Measurements from ENCODE around the gene RAPGEF1.
A peak's percentile ranks its signal among the peaks of the same experiment; 100 is the strongest.
"Not testable (repeated sequence)": the region's sequence is repeated elsewhere in the genome, so short reads cannot be mapped to it uniquely, and the experiment has no call there.

RAPGEF1 gene, protein sequence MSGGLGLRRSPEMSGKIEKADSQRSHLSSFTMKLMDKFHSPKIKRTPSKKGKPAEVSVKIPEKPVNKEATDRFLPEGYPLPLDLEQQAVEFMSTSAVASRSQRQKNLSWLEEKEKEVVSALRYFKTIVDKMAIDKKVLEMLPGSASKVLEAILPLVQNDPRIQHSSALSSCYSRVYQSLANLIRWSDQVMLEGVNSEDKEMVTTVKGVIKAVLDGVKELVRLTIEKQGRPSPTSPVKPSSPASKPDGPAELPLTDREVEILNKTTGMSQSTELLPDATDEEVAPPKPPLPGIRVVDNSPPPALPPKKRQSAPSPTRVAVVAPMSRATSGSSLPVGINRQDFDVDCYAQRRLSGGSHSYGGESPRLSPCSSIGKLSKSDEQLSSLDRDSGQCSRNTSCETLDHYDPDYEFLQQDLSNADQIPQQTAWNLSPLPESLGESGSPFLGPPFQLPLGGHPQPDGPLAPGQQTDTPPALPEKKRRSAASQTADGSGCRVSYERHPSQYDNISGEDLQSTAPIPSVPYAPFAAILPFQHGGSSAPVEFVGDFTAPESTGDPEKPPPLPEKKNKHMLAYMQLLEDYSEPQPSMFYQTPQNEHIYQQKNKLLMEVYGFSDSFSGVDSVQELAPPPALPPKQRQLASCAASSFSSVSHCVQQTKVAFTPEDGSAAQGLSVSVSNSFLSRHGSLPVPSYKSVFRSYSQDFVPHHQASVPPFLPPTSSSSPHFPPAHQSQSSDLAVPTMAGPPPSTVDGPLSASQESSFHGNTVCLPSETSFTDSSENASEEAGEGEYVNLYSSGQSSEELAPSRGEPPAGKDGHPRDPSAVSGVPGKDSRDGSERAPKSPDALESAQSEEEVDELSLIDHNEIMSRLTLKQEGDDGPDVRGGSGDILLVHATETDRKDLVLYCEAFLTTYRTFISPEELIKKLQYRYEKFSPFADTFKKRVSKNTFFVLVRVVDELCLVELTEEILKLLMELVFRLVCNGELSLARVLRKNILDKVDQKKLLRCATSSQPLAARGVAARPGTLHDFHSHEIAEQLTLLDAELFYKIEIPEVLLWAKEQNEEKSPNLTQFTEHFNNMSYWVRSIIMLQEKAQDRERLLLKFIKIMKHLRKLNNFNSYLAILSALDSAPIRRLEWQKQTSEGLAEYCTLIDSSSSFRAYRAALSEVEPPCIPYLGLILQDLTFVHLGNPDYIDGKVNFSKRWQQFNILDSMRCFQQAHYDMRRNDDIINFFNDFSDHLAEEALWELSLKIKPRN (N-terminal part only)

DNA sequence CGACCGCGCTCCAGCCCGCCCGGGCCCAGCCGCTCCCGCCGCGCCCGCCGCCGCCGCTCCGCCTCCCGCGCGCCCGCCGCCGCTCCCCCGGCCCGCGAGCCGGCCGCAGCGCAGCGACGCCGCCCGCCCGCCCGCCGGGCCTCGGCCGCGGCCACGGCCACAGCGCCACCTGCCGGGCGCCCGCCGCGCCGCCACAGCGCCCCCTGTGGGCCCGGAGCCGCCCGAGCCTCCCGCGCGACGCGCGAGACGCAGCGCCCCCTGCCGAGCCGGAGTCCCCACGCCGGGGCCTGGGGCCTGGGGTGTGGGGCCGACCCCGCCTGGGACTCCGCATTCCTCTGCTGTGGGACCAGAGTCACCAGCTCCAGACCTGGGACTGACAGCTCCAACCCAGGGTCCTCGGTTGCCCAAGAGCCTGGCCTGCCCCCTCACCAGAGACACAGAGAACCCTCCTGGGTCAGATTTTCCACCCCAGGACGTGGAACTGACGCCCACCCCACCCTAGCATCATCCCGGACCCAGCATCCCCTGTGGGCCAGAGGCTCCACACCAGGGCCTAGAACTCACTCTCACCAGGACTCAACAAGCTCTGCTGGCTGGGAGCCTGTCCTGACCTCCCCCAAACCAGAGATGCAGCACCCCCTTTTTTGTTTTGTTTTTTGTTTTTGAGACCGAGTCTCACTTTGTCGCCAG is at the start of gene RAPGEF1:
TSS of gene RAPGEF1 (minus strand) at position 118 of the 690 bp plus-strand sequence. CDS start 246 bp downstream, outside the sequence.
- peak in 45 of 58 donors; percentile 11 to 76 (median 44) for DNase-seq

DNA sequence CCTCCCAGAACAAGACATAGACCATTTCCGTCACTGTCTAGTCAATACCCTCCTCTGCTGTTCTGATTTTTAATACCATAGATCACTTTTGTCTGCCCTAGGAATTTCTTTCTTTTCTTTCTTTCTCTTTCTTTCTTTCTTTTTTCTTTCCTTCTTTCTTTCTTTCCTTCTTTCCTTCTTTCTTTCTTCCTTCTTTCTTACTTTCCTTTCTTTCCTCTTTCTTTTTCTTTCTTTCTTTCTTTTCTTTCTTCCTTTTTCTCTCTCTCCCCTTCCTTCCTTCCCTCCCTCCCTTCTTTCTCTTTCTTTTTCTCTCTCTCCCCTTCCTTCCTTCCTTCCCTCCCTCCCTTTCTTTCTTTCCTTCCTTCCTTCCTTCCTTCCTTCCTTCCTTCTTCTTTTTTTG is 49.0 kb upstream of the RAPGEF1 start:
- DNase-seq = no peak

DNA sequence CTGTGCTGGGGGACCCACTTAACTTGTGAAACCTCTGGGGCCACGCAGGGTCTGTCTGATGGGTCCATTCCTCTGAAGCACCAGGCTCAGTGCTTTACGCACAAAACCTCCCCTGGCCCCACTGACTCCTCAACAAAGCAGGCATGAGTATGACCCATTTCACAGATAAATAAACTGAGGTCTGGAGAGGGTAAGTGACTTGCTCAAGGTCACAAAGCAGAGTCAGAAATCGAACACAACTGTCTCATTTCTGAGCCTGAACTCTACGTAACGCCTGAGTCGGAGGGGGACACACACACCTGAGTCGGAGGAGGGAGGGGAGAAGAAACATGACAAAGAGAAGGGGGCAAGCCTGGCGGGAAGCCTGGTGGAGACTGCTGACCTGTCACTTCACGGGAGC is 48.0 kb upstream of the RAPGEF1 start:
- DNase-seq = no peak

DNA sequence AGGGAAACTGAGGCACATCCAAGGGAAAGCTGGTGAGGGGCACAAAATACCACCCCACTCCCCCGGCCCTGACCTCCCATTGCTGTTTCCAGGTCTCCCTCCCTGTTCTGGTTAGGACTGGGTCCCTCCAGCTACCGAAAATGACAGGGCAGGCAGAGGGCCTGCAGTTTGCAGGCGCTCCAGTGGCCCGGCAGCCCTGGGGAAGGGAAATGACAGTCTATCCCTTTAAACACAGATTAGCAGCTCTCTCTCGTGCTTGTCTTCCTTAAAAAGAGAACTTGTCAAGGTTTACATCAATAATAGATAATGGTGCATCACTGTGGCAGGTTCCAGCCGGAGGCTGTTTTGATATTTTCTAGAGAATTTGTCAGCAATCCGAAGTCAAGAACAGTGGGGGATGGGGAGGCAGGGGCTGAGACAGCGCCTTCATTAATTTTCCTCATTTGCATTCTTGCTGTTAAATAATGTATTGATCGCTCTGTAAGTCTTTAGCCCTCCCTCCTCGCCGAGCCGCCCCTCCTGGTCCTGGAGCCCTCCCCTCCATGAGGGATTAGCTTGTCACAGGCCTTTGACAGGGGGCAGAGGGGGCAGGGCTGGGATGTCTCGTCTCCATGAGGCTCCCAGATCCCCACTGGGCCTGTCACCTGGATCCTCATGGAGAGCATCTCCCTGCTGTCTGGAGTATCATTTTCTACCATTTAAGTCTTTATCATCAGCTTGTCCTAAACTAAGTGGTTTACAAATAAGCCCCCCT is 45.0 kb upstream of the RAPGEF1 start:
- no peak for DNase-seq

DNA sequence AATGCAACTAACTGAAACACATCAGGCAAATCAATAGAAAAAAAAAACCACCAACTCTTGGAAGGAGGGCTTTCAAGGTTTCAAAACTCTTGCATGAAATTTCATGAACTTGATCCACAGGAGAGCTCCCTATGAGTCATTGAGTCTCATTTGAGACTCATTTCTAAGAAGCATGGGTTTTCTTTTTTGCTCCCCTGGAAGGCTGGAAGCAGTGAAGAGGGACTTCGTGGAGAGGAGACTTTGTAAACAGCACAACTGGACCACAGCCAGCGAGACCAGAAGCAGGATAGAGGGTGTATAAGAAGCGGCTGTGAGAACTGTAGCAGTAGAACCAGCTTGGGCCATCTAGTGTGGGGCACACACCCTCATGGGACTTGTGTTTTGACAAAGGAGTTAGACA is 41.2 kb upstream of the RAPGEF1 start:
- DNase-seq = no peak

DNA sequence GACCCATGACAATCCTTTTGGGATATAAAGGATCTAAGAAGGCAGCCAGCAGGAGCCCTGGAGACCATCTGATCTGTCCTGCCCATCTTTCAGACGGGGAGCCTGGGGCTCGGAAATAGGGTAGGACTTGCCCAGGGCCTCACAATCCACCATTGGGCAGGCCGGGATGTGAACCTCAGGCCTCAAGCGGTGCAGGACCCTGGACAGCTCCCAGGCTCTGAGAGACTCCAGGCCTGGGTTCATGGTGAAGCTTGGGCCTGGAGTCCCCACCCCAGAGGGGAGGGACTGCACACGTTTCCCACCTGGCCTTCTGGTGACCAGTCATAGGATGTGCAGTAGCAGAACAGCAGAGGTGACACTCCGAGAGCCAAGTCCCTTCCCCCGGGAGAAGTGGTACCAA is 36.6 kb upstream of the RAPGEF1 start:
- no peak for DNase-seq

DNA sequence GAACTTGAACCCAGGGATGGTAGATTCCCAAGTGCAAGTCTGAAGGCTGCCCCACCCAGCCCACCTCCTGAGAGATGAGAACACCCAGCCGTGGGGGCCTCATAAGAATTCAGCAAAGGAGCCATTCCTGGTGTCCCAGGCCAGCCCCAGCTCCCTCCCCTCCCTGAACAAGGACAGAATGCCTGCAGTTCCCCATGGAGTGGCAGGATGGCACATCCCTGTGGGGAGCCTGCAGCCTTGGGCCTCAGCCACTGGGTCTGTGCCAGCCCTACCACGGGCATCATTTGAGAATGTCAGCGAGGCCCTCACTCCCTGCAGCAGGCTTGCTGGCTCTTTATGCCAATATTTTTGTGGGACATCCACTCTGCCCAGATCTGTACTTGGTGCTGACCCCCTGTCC is 36.2 kb upstream of the RAPGEF1 start:
- DNase-seq = no peak

DNA sequence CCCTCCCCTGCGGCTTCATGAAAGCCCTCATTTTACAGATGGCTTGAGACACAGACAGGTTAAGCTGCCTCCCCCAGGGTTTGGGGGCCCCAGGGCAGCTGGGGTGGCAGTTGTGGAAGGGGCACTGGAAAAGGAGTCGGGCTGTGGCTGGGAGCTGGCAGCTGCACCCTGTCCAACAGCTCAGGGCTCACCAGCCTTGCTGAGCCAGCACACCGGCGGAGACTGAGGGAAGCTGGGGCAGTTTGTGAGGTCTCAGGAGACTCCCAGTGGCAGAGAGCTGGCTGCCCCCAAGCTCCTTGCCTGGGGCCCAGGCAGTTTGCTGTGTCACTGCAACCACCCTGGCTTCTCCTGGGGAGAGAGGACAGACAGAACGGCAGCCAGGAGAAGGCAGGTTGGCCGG is 34.8 kb upstream of the RAPGEF1 start:
- DNase-seq = no peak

DNA sequence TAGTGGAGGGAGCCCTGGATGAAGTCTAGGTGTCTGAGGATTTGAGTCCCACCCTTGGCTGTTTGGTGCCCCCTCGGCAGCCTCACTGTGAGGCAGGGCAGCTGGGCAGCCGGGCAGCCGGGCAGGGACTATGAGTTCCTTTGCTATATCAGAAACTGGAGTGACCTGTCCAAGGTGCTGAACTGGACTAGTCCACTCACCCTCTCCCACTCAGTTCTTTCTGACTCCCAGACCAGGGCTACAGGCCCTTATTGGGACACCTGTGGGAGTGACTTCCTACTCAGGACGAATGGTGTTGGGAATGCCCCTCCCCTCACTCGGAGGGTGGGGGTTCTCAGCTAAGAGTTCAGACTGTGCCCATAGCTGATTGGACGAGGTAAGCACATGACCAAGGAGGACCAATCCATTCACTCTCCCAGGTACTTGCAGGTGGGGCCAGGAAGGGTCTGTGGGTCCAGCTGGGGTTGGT is 34.1 kb upstream of the RAPGEF1 start:
- peak in 13 of 58 donors; percentile 2 to 10 (median 5) for DNase-seq

DNA sequence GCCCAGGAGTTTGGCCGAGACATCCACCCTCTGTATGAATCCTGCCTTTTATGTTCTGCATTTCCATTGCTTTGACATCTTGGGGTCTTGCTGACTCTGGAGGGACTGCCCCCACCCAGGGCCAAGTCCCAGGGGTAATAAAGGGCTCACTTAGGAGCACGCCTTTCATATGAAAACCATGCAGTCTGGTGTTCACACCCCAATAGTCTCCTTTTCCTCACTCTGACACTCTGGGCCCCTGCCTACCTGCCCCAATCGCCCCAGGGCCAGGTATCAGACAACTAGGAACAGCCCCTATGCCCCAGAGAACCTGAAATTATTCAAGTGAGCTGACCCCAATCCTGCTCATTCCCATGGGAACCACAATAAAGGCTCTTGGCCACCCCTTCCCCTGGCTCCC is 33.1 kb upstream of the RAPGEF1 start:
- DNase-seq = no peak

DNA sequence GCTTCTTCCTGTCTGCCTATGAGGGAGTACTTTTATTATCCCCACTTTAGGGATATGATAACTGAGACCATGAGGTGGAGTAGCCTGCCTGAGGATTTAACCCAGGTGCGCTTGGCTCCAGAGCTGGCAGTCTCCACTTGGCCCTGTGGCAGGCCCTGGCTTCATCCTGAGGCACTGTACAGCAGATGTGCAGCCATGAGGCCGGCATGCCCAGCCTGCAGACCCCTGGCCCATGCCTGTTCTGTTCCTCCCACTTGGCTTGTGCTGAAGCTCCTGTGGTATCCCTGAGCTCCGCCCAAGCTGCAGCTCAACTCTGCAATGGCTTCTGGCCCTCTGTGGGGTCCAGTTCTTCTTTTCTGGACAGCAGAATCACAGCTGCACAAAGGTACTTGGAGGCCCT is 31.8 kb upstream of the RAPGEF1 start:
- DNase-seq = no peak

DNA sequence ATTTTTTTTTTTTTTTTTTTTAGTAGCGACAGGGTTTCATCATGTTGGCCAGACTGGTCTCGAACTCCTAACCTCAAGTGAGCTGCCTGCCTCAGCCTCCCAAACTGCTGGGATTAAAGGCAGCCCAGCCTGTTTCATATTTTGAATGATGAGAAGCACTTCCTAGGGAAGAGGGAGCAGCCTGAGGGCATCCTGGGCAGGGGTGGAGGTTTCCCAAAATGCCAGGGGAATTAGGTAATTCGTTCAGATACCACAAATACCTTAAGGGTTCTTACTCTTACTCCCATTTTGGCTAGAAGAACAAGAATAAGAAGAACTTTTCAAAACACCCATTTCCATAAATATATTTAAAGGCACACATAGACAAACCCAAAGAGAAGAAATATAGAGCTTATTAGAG is 29.5 kb upstream of the RAPGEF1 start:
- no peak for DNase-seq

DNA sequence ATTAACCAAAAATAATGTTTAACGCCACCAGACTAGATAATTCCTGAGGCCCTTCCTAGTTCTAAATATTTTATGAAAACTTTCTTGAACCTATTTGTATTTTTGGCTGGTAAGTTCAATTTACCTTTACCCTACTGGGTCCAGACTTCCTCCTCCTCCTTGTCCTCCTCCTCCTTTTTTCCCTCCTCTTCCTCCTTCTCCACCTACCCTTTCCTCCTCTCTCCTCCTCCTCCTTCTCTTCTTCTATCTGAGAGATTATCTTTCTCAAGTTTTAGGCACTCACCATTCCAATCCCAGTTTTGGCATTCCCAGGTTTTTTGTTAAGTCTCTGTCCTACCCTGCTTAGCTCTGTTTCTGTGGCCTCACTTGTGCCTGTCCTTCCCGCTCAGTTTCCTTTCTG is 24.7 kb upstream of the RAPGEF1 start:
- no peak for DNase-seq

DNA sequence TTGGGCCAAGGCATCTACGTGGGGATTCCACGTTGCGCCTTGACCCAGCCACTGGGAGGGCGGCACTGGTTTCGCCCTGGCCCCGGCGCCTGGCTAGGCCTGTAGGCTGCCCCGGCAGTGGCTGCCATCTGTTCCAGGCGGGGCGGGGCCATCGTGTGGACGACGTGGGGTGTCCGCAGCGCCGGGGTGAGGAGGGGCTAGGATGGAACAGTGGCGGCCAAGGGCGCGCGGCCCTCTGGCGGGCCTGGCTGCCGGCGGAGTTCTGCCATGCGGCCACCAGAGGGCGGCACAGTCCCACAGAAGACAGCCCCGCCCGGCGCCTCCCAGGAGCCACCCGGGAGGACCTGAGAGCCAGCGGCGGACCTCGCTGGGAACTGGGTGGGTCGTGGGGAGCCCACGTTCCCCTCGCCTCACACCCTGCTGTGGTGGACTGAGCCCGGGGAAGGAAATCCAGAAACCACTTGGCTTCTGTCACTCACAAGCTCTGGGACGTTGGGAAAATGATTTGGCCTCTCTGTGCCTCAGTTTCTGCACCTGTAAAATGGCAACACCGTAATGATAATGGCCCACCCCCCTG is 22.6 kb upstream of the RAPGEF1 start:
- DNase-seq = peak in 49 of 58 donors; percentile 10 to 79 (median 52)

DNA sequence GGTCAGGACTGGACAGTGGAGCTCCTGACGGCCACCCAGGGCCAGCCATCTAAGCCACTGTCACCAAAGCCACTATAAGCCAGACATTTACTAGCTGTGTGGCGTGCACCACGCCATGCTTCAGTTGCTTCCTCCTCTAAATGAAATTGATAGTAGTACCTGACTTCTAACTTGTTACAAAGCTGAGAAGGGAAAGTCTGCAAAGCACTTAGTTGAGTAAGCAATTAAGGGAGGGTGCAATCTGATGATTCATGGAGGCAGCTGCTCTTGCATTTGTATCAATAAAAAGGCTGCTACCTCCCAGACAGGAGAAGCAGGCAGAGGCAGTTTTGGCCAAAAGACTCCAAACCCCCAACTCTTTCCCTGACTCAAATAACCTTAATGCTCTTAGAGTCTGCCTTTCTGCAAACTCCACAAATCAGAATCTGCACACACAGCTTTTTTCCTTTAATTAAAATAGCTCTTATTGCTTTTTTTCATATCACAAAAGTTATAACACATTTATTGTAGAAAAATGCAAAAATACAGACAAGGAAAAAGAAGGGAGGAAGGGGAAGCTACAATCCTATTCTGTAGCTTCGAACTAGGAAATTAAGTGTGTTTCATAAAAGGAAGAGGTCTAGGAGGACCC is 19.3 kb upstream of the RAPGEF1 start:
- DNase-seq = no peak

DNA sequence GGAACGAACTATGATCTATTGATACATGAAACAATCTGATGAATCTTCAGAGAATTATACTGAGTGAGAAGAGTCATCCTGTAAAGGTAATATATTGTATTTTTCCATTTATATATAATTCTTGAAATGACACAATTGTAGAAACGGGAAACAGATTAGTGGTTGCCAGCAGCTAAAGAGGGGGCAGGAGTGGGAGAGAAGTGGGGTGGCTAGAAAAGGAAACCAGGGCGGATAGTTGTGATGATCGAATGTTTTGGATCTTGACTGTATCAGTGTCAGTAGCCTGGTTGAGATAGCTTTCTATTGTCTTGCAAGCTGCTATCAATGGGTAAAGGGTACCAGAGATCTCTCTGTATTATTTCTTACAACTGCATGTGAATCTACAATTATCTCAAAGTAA is 17.7 kb upstream of the RAPGEF1 start:
- DNase-seq = no peak

DNA sequence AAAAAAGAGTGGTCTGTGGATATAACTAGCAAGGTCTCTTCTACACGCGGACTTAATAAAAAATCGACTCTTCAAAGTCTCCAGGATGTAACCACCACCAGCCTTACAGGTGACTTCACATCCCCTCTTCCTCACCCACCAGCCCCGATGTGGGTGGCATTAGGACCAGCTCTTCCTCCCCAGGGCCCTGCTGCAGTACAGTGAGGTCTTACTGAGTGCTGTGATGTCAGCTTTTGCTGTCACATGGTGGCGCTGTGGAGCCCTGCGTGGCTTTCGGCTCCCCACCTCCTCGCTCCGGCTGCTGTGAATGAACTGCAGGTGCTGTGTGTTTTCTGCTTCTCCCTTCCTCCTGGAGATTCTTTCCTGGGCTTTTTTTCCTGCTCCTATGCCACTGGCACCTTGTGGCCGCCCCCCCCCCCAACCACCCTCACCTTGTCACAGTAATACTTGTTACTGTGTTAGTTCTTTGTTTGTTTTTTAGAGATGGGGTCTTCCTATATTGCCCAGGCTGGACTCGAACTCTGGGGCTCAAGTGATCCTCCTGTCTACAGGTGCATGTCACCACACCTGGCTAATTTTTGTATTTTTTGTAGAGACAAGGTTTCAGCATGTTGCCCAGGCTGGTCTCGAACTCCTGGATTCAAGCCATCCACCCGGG is 15.8 kb upstream of the RAPGEF1 start:
- DNase-seq = peak in 53 of 58 donors; percentile 12 to 89 (median 56)

DNA sequence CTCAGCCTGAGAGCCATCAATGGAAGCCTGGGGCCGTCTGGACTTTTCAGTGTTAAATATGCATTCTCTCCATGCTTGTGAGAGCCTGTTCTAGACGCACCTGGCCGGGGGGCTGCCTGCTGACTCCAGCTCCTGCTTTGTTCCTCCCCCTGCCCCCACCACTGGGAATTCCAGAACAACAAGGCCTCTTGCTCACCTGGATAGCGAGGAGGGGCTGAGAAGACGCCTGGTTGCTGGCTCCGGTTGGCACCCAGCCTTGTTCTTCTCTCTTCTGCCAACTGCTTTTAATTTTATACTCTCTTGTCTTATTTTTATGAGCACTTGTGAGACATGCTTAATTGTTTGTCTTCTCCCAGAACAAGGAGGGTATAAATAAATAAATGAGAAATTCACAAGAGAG is 15.0 kb upstream of the RAPGEF1 start:
- no peak for DNase-seq

DNA sequence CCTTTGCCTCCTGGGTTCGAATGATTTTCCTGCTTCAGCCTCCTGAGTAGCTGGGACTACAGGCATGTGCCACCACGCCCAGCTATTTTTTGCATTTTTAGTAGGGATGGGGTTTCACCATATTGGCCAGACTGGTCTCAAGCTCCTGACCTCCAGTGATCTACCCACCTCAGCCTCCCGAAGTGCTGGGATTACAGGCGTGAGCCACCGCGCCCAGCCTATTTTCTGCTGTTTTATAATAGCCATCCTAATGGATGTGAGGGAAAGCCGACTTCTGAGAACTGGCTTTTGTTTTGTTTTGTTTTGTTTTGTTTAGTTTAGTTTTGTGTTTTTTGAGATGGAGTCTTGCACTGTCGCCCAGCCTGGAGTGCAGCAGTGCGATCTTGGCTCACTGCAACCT is 13.9 kb upstream of the RAPGEF1 start:
- DNase-seq = not testable (repeated sequence)
